IPS DF 19.7 (cell line): ENCODE results near the gene ORMDL1.
"Not testable (repeated sequence)": the region's sequence is repeated elsewhere in the genome, so short reads cannot be mapped to it uniquely, and the experiment has no call there.

Source experiments
- DNase-seq: peaks from one replicate; pipeline ENCODE4 v3.0.0-alpha.2; 2013; ENCODE audit warnings: low read depth, low spot score

Gene ORMDL1

DNA sequence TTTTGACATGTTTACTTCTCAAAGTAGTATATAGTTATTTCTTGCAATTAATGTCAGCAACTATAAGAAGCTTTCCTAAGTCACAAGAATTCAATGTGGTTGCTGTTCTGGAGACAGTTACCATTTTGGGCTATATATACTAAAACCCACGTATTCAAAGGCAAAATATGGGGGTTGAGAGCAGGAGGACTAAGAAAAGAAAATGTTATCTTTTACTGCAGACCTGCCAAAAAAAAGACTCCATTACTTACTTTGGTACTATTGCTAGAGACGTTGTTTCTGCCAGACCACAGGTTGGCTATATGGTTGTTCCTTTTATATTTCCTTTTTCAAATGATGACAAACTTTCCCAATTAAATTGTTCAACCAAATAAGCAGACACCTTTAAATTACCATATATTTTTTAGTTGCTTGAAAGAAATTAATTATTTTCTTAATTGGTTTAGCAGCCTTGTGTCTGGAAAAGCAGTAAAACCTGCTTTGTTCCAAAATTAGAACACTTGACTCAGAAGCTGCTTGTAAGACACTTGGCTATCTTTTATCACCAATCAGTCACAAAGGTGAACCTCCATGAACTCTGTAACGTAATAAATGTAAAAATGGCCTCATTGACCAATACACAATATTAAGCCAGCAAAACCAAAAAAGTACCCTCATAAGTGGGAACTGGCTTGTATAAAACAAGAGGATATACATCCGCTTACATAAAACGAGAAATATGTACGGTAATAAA lies 13.4 kb downstream of the ORMDL1 start:
- DNase-seq, result no peak

DNA sequence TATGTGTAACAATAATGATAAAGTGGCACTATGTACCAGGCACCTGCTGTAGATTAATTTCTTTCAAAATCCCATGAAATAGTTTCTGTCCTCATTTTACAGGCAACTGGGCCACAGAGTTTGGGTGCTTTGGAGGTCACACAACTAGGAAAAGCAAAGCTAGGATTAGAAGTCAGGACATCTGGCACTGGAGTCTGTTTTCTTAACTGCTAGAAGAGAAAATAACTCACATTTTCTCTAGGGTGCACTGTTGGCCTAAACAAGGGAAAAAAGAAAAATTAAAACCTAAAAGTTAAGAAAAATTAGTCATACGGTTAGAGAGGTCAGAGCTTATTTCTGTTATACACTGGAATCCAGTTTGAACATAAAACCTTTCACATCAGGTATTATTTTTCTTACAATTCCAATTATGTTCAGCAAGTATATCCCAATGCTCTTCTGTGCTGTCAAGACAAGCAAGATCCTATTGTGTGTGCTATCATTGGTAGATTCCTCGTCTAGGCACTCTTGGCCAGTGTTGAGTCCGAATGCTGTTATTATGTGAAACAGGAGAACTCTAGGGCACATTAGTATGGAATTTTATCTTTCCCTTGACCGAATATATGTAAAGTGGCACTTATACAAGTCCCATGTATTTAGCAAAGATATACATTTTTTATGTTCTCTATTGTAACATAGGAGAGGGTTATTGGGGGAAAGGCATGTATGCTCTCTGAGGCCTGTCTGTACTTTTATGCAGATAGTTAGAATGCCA lies 20.1 kb downstream of the ORMDL1 start:
- no peak for DNase-seq

GRCh38 chr2:189762551-189763298 lies 21.4 kb downstream of the ORMDL1 start, which contains the start of gene OSGEPL1:
TSS of gene OSGEPL1 (minus strand) at chr2:189762792. CDS start at chr2:189761640, 1,152 bp downstream.
- peak; percentile 94 for DNase-seq

- DNase-seq, result no peak
Observed at GRCh38 chr2:189762229-189762550, 21.9 kb downstream of the ORMDL1 start.

- DNase-seq, result not testable (repeated sequence)
Observed at GRCh38 chr2:189760154-189760553, 24.0 kb downstream of the ORMDL1 start.

DNA sequence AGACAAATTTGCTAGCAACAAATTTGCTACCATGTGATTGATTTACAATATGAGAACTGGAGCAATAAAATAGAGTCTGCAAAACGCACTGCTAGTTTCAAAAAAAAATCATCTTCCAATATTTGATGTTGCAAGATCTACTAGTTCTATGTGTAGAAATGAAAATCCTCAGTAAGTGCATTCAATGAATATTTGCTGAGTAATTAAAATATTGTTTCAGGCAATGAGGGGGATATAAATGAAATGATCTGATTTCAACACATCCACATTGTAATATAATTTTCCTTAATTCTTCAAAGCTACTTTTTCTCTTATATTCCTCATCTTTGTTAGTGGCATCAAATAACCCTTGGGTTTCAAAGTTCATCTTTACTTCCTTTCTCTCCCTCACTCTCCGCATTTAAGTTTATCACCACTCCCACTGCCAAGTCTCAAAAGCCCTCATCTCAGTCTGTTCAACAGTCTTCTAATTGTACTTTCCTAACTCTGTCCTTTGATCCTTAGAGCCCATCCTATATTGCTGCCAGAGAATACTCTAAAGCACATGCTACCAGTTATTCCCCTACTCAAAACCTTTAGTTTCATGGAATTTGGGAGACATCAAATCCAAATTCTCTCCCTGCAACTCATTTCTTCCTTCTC lies 27.7 kb downstream of the ORMDL1 start:
- DNase-seq, result no peak

DNA sequence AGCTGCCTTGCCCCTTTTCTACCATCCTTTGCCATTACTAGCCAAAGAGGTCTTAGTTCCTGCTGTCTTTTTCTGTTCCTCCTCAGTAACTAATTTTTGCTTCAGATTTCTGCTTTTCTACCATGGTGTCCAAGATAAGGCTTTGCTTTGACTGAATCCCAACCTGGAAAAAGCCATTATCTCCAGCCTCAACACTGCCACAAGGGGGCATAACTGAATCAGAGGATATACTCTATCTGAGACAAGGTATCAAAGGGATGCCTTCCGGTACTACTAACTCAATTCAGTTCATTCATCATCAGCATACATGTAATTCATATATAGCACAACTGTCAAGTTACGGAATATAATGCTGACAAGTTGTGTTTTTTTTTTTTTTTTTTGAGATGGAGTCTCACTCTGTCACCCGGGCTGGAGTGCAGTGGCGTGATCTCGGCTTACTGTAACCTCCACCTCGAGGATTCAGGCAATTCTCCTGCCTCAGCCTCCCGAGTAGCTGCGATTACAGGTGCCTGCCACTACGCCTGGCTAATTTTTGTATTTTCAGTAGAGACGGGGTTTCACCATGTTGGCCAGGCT lies 33.0 kb downstream of the ORMDL1 start:
- DNase-seq, result no peak

DNA sequence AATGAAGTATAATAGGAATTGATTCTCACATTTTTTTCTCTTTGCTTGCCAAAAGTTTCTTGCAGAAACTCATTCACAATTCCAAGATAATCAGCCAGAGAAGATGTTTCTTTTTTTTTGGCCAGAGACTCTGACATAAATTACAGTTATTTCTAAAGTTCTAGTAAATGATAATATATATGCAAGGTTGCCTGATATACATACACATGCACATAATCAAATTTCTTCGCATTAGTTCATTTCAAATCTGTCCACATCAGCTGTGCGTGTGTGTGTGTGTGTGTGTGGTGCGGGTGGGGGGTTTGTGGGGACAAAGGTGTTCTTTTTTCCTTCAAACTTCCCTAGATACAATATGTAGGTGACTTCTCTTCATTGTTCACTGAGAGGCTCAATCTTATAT lies 54.7 kb downstream of the ORMDL1 start:
- no peak for DNase-seq

DNA sequence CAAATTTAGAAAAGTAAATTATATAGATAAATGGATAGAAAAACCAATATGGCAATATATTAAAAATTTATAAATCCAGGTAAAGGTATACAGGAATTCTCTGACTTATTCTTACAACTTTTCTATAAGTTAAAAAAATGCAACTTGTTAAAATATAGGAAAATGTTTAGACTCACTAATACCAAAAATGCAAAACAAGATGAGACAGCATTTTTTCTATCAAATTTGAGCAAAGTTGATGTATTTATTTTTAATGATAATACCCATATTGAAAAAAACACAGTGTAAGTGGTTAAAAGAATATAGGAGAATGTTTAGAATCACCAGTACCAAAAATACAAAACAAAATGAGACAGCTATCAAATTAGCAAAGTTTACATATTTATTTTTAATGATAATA lies 57.3 kb downstream of the ORMDL1 start:
- DNase-seq, result no peak

GRCh38 chr2:189726271-189726670 lies 57.9 kb downstream of the ORMDL1 start:
- no peak for DNase-seq

GRCh38 chr2:189723192-189723591 lies 60.9 kb downstream of the ORMDL1 start:
- DNase-seq, result no peak
